Retina (tissue), 1 donor: ENCODE results near the gene NRP2.
A peak's percentile ranks its signal among the peaks of the same experiment; 100 is the strongest.

Experiments
- DNase-seq: peaks from one replicate; pipeline ENCODE4 v3.0.0-alpha.2; 2016

Gene NRP2, protein sequence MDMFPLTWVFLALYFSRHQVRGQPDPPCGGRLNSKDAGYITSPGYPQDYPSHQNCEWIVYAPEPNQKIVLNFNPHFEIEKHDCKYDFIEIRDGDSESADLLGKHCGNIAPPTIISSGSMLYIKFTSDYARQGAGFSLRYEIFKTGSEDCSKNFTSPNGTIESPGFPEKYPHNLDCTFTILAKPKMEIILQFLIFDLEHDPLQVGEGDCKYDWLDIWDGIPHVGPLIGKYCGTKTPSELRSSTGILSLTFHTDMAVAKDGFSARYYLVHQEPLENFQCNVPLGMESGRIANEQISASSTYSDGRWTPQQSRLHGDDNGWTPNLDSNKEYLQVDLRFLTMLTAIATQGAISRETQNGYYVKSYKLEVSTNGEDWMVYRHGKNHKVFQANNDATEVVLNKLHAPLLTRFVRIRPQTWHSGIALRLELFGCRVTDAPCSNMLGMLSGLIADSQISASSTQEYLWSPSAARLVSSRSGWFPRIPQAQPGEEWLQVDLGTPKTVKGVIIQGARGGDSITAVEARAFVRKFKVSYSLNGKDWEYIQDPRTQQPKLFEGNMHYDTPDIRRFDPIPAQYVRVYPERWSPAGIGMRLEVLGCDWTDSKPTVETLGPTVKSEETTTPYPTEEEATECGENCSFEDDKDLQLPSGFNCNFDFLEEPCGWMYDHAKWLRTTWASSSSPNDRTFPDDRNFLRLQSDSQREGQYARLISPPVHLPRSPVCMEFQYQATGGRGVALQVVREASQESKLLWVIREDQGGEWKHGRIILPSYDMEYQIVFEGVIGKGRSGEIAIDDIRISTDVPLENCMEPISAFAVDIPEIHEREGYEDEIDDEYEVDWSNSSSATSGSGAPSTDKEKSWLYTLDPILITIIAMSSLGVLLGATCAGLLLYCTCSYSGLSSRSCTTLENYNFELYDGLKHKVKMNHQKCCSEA

DNA sequence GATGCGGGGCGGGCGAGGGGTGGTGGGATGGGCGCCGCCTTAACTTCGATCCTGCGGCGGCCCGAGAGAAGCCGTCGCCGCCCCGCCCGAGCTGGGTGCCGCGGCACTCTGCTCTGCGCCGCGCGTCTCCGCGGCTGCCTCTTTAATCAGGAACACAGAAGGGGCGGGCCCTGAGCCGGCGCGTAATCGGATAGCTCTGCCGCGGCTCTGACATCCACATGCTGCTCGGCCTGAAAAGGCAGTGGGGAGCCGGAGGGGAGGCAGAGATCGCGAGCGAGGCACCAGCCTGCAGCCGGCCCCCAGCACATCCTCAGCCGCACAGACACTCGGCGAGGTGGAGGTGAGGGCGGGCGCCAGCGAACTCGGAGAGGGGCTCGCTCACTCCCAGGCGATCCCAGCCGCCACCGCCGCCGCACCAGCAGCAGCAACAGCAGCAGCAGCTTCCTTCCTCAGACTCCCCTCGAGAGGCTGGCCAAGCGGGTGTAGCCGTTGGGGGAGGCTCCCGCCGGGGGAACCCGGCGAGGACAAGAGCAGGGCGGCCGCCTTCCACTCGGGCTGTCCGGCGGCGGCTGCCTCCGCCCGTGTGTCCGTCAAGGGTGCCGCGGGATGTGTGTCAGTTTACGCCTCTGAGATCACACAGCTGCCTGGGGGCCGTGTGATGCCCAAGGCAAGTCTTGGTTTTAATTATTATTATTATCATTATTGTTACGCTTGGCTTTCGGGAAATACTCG, at the start of gene NRP2:
NRP2 (plus strand) TSS at position 263 of the 732 bp plus-strand sequence. CDS start 790 bp downstream, outside the sequence.
- peak; percentile 92 for DNase-seq

DNA sequence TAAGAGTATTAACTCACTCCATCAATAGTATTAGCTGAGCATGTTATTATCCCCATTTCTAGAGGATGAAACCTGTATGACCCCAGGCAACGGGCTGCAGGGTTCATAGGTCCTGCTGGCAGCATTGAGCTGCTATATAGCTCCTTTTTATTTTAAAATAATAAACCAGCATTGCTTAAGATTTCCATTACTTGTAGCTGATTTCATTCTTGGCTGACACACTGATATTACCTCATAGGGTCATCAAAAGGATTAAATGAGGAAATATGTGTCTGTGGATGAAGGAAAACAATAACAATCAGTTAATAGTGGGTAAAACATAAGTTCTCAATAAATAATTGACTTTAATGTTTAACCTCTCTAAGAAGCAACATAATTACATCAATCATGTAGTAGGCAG, 48.3 kb upstream of the NRP2 start:
- DNase-seq: no peak

DNA sequence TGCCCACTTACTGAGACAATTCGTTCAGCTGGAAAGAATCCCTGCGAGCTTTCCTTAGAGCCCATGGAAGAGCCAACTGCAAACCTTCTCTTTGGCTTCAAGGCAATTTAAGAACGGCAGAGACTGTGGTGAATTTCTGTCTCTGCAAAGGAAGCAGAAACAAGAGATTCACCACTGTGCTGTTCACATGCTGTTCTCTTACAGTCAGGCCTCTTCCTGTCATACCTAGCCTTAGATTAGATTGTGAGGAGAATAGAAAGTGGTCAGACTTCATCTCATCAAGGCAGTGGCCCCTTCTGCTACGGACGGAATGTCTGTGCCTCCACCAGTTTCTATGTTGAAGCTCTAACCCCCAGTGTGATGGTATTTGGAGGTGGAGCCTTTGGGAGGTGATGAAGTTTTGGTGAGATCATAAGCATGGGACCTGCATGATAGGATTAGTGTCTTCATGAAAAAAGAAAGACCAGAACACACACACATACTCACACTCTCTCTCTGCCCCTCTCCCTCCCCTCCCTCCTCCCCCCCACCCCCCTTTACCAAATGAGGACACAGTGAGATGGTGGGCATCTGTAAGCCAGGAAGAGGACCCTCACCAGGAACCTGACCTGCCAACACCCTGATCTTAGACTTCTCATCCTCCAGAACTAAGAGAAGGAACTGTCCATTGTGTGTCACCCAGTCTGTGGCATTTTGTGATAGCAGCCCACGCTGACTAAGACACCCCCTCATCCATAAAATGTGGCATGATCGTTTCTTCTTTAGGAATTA, 45.6 kb upstream of the NRP2 start:
- DNase-seq: no peak

DNA sequence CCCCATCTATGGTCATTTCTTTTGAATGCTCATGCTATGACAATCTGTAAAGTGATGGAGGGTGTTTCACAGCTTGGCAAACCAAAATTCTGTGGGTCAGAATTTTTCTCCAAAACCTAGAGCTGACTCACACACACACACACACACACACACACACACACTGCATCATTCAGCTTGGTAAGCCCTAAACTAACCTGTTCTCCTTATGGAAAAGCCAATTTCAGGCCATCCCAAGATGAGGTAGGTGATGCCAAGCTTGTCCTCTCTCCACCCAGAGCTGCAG, 45.0 kb upstream of the NRP2 start:
- no peak for DNase-seq

DNA sequence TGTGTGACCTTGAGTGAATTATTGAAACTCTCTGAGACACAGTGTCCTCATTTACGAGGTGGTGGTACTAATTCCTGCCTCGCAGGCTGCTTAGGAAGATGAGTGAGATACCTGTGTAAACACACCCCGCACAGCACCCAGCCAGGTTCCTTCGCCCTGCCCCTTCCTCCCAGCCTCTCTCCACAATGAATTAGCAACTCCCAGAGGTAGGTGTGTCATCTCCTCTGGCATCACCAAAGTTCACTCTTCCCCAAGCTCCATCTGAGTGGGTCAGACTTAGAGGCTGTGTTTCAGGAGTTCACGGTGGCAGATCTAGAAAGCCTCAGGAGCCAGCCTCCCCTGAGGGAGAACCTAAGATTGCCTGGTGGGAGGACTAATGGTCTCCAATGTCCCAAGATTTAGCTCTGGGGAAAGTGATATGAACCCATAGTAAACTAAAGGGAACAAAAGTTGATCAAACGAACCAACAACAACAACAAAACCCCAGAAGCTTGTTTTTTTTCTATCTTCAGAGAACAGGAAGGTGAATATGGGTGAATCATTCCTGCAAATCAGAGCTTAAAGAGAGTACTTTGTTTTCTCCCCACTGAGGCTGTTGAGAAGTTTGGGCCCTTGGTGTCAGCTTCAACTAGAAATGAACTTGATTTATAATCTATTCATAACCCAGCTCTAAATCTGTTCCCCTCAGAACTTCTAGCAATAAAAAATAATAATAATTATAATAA, 44.4 kb upstream of the NRP2 start:
- DNase-seq: no peak

DNA sequence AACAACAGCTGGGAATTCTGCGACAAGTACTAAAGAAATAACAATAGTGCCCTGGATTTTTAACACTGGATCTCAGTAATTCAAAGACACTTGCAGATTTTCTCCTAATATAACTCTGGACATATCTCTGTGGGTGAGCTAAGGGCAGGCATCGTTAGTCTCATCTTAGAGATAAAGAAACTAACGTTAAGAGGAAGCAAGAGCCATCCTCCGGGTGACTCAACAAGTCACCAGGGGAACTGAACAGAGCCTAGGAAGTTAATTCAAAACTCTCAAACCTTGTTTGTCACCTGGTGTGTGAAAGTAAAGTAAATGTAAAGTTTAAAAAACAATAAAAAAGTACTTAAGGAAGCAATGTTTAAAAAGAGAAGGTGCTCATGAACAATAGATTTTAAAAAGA, 41.6 kb upstream of the NRP2 start:
- no peak for DNase-seq

DNA sequence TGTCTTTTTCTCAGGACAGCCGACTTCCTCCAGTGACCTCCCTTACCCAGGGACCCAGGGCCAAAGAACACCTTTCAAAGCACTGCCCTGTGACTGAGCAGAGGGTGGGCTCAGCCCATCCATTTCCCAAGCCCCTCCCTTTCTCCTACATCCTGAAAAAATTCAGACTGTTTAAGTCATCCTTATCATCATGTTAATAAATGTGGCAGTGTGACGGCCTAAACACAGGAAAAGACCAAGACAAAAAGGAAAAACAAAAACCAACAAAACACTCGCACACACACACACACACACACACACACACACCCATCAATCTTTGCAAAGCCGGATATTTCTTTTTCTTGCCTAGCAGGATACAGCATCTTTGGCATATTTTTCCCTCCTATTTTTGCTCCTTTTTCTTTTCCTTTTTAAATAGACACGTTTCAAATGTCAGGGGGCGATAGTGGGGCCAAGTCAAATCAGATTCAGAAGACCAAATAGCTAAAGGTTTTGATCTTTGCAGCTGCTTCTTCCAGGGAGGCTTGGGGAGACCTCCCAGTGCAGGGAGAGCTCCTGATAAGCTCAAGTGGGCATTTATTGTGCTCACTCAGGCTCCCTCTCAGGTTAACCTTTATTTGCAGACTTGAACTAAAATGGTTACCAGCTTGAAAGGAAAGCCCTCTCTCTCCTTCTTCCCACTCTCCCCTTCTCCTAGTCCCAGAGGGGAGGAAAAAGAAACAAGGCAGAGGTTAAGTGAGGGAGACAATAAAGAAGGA, 39.5 kb upstream of the NRP2 start:
- no peak for DNase-seq

DNA sequence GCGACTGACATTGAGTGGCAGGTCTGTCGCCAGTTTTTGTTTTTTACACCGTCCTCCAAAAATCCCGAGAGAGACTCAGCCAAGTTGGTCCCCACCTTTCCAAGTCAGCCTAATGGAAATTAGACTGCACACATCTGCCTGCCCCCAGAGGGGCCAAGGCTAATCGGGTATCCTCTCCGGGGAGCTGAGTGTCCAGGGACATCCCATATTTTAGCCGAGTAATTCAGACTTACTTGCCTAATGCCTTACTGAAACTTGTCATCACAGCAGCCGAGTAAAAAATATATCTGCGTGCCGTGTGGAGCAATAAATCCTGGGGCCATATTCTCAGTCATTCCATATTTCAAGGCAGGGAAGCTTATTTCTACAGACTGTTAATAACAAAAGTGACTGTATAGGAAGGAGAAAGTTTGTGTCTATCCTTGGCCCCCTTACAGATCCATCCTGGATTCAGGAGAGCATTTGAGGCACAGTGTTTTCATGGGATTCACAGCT, 38.9 kb upstream of the NRP2 start:
- DNase-seq: no peak

DNA sequence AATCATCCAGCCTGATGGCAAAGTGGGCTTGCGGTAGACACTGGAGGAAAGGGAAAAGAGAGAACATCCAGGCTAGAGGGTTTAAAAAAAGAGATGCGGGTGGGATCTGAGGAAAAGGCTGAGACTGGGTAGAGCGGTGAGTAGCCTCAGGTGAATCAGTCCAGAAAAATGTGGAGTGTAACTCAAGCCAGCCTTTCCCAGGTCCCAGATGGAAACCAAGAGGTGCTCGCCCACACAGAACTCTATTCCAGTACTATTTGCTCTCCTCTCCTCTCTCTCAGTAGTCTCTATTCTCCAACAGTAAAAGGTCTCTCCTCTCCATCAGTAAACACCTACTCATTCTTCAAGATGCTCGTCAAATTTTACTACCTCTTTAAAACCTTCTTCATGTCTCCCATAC, 38.3 kb upstream of the NRP2 start:
- DNase-seq: no peak

DNA sequence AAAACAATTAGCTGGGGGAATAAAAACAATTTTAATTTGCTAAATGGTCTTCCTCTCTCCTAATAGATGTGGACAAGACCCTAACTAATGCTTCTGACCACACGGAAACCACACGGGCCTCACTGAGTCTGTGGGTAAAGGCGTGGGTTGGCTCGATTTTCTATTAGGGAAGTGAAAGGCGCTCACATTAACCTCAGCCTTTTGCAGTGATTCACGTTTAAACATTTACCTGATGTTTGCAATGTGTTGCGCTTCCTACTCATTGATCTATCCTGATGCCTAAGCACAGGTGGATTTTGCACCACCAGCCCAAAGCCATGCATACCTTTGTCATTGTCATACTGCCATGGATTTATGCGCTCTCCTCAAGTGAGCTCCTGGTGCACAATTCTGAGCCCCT, 35.6 kb upstream of the NRP2 start:
- DNase-seq: no peak

DNA sequence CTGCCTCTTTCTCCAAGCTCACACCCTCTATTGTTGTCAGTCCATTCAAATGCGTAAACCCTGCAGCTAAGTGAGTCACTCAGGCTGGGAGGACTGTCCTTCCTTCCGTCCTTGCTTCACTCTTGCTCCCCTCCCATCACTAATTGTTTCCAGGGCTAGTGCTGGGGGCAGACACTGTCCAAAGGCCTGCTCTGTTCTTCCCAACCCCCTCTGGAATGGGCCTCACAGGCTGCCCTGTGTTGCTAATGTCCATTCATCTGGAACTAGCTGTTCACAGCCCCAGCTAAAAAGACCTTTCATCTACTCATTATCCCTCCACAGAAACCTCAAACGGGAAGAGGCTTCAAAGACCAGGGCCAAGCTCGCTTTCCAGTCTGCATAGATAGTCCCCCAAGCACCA, 31.9 kb upstream of the NRP2 start:
- peak; percentile 42 for DNase-seq

DNA sequence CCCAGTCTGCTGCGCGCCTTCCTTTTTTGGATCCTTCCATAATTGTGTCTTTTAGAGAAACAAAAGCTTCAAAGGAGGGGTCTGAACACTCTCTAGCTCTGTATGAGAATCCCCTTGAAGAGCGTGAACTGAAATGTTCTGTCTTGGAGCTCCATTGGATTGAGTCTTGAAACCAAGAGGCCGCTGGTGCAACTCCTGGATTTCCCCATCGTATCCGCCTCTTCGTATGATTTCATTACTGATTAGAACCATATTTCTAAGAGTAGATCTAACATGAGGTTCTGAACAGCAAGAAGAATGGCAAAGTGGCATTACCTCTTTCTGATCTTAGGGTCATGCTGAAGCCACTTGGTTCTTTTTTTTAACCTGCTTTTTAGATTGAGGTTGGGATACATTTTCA, 31.4 kb upstream of the NRP2 start:
- DNase-seq: no peak

DNA sequence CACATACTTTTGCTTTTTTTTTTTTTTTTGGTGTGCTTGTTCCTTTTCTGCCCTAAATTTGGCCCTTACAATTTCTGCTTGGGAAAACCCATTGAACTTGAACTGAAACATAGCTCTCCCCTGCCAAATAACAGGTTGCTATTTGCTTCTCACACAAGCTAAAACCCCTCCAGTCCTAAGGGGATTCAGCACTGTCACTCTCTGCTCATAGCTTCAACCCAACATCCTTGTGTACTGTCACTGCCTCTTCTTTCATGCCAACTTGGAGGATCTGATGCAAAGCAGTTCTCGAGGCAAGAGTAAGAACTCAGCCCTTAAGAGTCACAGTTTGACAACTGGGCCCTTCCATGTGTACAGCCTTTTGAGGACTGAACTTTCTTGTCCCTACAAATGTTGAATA, 30.6 kb upstream of the NRP2 start:
- no peak for DNase-seq

DNA sequence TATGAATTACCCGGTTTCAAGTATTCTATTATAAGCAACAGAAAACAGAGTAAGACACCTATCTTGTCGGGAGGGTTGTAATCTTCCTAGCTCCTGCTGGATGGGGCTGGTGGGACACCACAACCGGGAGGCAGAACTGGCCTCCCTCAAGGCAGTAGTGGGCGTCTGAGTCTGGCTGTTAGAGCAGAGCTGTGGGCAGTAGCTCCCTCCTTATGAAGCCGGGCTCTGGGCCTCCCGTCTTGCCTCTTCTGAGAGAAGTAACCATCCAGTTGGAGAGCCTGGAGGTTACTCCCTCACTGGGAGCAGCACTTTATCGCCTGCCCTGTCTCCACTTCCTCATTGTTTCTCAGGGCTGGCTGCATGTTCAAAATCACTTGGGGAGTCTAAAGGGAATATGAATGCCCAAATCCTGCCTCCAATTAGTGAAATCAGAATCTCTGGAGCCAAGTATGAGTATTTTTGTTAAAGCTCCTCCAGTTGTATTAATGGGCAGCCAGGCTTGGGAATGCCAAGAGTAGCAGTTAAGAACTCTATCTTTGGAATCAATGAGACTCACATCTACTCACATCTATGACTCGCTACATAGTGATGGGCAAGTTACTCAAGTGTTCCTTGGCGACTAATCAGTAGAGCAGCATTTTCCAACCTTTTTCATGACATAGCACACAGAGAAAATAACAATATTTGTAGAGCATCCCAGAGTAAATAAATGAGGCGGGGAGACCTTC, 27.3 kb upstream of the NRP2 start:
- no peak for DNase-seq

DNA sequence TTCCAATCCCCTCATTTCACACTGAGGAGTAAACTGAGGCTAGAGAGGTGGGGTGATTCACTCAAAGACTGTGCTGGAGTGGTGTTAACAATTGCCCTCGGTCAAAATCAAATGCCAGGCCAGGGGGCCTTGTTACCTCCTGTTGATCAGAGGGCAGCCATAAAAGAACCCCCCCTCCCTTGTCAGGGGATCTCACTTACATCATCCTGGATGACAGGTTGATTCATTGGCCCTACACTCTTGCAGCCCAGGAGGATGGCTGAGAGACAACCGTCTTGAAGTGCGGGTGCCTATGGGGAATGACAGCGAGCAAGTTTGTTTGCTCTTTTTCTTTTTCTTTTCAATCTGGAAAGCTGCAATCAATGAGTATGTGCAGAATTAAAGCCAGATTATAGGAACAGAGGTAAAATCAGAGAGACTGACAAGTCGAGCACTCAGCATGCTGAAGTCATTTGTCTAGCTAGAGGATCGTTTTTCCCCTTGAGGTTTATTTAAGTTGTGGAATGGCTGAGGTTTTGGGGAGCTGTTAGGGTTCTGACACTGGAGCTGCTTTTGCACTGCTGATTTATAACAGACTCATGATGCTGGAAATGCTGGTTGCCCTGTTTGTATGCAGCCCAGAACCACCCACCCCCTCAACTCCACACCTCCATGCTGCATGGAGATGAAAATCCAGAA, 26.4 kb upstream of the NRP2 start:
- no peak for DNase-seq

DNA sequence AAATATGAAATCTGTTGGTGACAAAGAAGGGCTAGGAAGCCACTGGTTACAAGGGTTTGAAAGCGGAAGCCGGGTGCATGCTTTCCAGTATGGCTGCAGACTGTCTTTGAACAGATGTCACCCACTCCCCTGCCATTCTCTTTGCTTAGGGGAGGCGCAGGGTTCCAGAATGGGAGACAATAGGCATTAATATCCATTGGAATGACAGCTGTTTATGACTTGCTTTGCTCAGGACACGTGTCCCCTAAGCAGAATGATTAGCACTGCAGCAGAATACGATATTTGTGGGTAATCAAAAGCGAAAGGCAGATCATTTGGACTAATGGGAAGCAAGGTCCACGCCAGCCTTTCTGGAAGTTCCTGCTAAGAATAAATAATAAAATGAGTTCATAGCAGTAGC, 25.8 kb upstream of the NRP2 start:
- DNase-seq: peak; percentile 48

DNA sequence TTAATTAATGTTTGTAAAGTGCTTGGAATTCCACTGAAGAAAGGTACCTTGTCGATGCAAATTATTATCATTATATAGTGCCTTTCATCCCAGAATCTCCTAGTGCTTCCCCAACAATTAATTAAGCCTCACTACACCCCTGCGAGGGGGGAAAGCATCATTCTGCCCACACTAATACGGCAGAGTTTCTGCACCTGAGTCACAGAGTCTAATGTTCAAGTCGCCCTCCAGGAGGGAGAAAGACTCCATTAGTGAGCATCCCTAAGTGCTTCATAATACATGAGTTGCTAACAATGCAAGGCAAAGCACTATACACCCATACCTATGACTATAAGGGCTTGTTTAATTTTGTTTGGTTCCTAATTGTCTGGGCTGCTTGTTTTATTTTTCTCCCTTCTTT, 25.4 kb upstream of the NRP2 start:
- no peak for DNase-seq

DNA sequence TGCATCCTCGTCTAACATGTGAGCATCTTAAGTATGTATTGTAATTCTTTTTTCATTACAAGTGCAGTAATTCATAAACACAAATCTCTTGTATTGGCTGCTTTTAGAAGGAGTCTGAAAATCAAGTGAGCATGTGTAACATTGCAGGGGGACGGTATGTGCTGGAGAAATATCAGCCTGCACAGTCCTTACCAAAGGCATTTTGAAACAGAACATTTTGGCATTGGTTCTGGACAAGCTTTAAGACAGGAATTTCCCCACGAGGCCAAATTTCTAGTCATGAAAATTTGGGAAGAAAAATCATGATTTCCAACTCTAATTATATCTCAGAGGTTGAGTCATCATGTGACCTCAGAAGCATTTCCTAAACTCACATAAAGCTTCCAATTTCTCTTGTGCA, 24.7 kb upstream of the NRP2 start:
- no peak for DNase-seq

DNA sequence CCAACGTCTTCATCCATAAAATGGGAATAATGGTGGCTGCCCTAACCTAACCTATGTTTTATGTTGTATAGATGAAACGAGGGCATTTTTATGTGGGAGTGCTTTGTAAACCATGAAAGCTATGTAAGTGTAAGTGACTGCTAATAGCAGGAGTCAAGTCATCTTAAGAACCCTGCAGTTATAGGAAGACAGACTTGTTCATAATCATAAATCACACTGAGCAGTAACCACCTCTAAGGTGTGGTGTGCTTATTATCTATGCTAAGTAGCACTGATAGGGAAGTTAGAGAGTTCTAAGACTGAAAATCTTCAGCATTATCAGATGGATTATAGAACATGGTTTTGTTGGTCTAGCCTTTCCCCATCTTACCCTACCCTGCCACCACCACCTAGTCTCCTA, 24.2 kb upstream of the NRP2 start:
- DNase-seq: no peak

DNA sequence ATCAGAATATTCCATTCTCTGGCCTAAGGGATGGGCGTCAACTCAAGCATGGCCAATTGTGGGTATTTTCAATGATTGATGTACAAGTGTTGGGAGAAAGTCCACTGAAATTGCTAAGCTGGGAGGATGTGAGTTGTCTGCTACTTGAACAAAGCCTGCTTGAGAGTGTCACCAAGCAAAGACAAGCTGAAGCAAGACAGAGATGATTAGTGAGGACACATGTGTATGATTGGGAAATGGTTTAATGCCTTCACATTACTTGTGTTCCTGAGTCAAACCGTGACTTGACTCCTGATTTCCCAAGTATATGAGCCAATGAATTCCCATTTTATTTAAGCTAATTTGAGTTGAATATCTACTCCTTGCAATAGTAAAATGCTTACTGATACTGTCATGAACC, 23.7 kb upstream of the NRP2 start:
- DNase-seq: no peak
